HEK293T (cell line): ENCODE measurements around the gene LCOR.

ENCODE experiments used
- ELF4 ChIP-seq: fragments of 450-650 bp; IDR thresholded peaks from 2 replicates; pipeline ENCODE4 v1.6.1; 2017; ENCODE audit warnings: antibody characterized with exemption
- FOXA1 ChIP-seq: fragments of 450-650 bp; IDR thresholded peaks from 2 replicates; pipeline ENCODE4 v1.6.1; 2016; ENCODE audit warnings: mild to moderate bottlenecking
- FOXM1 ChIP-seq: fragments of 450-650 bp; IDR thresholded peaks from 2 replicates; pipeline ENCODE4 v1.6.1; 2017; ENCODE audit warnings: mild to moderate bottlenecking, borderline replicate concordance
- HDGF ChIP-seq: fragments of 450-650 bp; IDR thresholded peaks from 2 replicates; pipeline ENCODE4 v1.6.1; 2017; ENCODE audit warnings: antibody characterized with exemption, borderline replicate concordance
- LEF1 ChIP-seq: fragments of 450-650 bp; IDR thresholded peaks from 2 replicates; pipeline ENCODE4 v1.6.1; 2017; ENCODE audit warnings: mild to moderate bottlenecking, borderline replicate concordance
- NFRKB ChIP-seq: fragments of 450-650 bp; IDR thresholded peaks from 2 replicates; pipeline ENCODE4 v1.6.1; 2016; ENCODE audit warnings: mild to moderate bottlenecking, moderate library complexity
- PKNOX1 ChIP-seq: fragments of 450-650 bp; IDR thresholded peaks from 2 replicates; pipeline ENCODE4 v1.6.1; 2016
- SP1 ChIP-seq: fragments of 450-650 bp; IDR thresholded peaks from 2 replicates; pipeline ENCODE4 v1.6.1; 2017
- ZNF384 ChIP-seq: fragments of 450-650 bp; IDR thresholded peaks from 2 replicates; pipeline ENCODE4 v1.6.1; 2016

- no peak for TF ChIP-seq NFRKB
- no peak for TF ChIP-seq ELF4
- no peak for TF ChIP-seq ZNF384
- TF ChIP-seq SP1 = no peak
- no peak for TF ChIP-seq HDGF
- TF ChIP-seq PKNOX1 = no peak
- no peak for TF ChIP-seq FOXM1
- TF ChIP-seq LEF1 = no peak
- no peak for TF ChIP-seq FOXA1
Observed at GRCh38 chr10:97032624-97033023, 200.5 kb downstream of the LCOR start.
